PC-9 (cell line): ENCODE measurements around the gene RNH1. TPM values are rescaled to one million over a fixed set of nuclear protein-coding genes. Genes with fewer than 3 reads are reported as not detected.

Source experiments
- BruUV-seq: library from RNA; stranded (reverse); fragments of 400-500 nt; replicated peaks from 2 replicates; lab custom pipeline; 2021; lab: Mats Ljungman, UMichigan
- CTCF ChIA-PET: fragments of 300-600 bp; sonication (Branson Sonifier 250); formaldehyde crosslinking; loops from one replicate; lab custom pipeline; 2022; ENCODE audit warnings: antibody characterized with exemption; lab: Charles Lee
- POLR2A ChIA-PET: fragments of 300-600 bp; sonication (Branson Sonifier 250); formaldehyde crosslinking; loops from one replicate; lab custom pipeline; 2022; ENCODE audit warnings: antibody characterized with exemption; ENCODE audit not compliant: unreplicated experiment; lab: Charles Lee
- DNase-seq, 2 experiments: peaks; one replicate each; pipeline versions ENCODE4 v3.0.0 to v3.0.0-alpha.2; 2015 to 2022; ENCODE audit warnings: mixed read lengths in 1 of 2
- H2AFZ ChIP-seq: fragments of 200-600 bp; sonication (generic); 2 replicates; pipeline ENCODE4 v1.8.1; 2017; ENCODE audit warnings: antibody characterized with exemption
- H3F3A ChIP-seq: fragments of 200-600 bp; sonication (generic); 2 replicates; pipeline ENCODE4 v1.8.1; 2017; ENCODE audit warnings: antibody characterized with exemption, mild to moderate bottlenecking, low read depth; ENCODE audit not compliant: insufficient read depth
- H3K27ac ChIP-seq: fragments of 200-600 bp; sonication (generic); 2 replicates; pipeline ENCODE4 v1.6.1; 2016; ENCODE audit warnings: mixed run types
- H3K27me3 ChIP-seq: fragments of 200-600 bp; sonication (generic); 2 replicates; pipeline ENCODE4 v1.6.1; 2016; ENCODE audit warnings: low read depth, mixed run types; ENCODE audit not compliant: insufficient read depth
- H3K36me3 ChIP-seq: fragments of 200-600 bp; sonication (generic); 2 replicates; pipeline ENCODE4 v1.6.1; 2016; ENCODE audit warnings: low read depth, mixed run types
- H3K4me1 ChIP-seq: fragments of 200-600 bp; sonication (generic); replicated peaks from 2 replicates; pipeline ENCODE4 v1.6.1; 2016; ENCODE audit warnings: mixed run types; ENCODE audit not compliant: insufficient read depth
- H3K4me2 ChIP-seq: fragments of 200-600 bp; sonication (generic); 2 replicates; pipeline ENCODE4 v1.6.1; 2017; ENCODE audit warnings: mixed run types
- H3K4me3 ChIP-seq: fragments of 200-600 bp; sonication (generic); 2 replicates; pipeline ENCODE4 v1.6.1; 2016; ENCODE audit warnings: mixed run types
- H3K79me2 ChIP-seq: fragments of 200-600 bp; sonication (generic); 2 replicates; pipeline ENCODE4 v1.6.1; 2017; ENCODE audit warnings: low read depth, mixed run types
- H3K9me2 ChIP-seq: fragments of 200-600 bp; sonication (generic); 2 replicates; pipeline ENCODE4 v1.8.1; 2017; ENCODE audit warnings: mild to moderate bottlenecking; ENCODE audit not compliant: insufficient read depth
- H3K9me3 ChIP-seq: fragments of 200-600 bp; sonication (generic); 2 replicates; pipeline ENCODE4 v1.8.1; 2016; ENCODE audit warnings: low read depth; ENCODE audit not compliant: insufficient read depth
- H4K20me1 ChIP-seq: fragments of 200-600 bp; sonication (generic); 2 replicates; pipeline ENCODE4 v1.8.1; 2017; ENCODE audit not compliant: insufficient read depth
- CTCF ChIP-seq: fragments of 200-600 bp; sonication (generic); conservative IDR thresholded peaks from 2 replicates; pipeline ENCODE4 v1.6.1; 2017; ENCODE audit warnings: mixed run types, antibody characterized with exemption, mild to moderate bottlenecking, moderate library complexity
- EZH2 ChIP-seq: fragments of 200-600 bp; sonication (generic); IDR thresholded peaks from 2 replicates; pipeline ENCODE4 v1.8.0; 2017; ENCODE audit warnings: antibody characterized with exemption, low read depth
- intact Hi-C: fragments of 100-400 bp; cut with micrococcal nuclease; formaldehyde crosslinking; loops from one replicate; pipeline ENCODE4 v1.10.0; 2022; ENCODE audit not compliant: unreplicated experiment
- total RNA-seq: library from RNA; stranded (reverse); gene quantifications from 2 replicates; pipeline ENCODE4 v1.2.3, GENCODE V29; 2021

Gene RNH1
- total RNA-seq, 1 experiment from 2014 or later: 87.8 TPM

GRCh38 chr11:508956-509355 is 1.9 kb upstream of the RNH1 start:
- Histone ChIP-seq H3K36me3 (no peaks in the 10 kb centered on the region), H3K27ac (no peak overlapping the region), H3K9me3 (no peaks in the 10 kb centered on the region), H4K20me1 (no peaks in the 10 kb centered on the region; the same call in 1 of the 2 replicates), H3K27me3 (no peaks in the 10 kb centered on the region), H3K79me2 (peaks cover 22% of the 10 kb centered on the region), H2AFZ (no peak overlapping the region), H3F3A (peaks cover 4% of the 10 kb centered on the region), H3K4me1 (peaks cover 5% of the 10 kb centered on the region; the same call in 1 of the 2 replicates), H3K9me2 (no peaks in the 10 kb centered on the region), H3K4me2 (no peak overlapping the region), H3K4me3 (no peak overlapping the region)
- POLR2A ChIA-PET: no interaction called here
- no peak for DNase-seq
- intact Hi-C loops: no loop called here
- CTCF ChIA-PET: no interaction called here
- no TSS peak for BruUV-seq
- TF ChIP-seq EZH2: no peak
- TF ChIP-seq CTCF: no peak

GRCh38 chr11:507727-508515 is 879 bp upstream of the RNH1 start:
- no peak overlapping the region for H3K27ac ChIP-seq
- TF ChIP-seq EZH2: no peak
- TF ChIP-seq CTCF: no peak
- intact Hi-C loops: loop anchor here (1.0 to 2.0 kb wide), 2 partner anchors 29 to 58 kb away; partner anchors contain the start of genes LRRC56 and PTDSS2
- no peaks in the 10 kb centered on the region for H3K9me3 ChIP-seq
- H3K27me3 ChIP-seq: no peaks in the 10 kb centered on the region
- H4K20me1 ChIP-seq: no peaks in the 10 kb centered on the region; the same call in 1 of the 2 replicates
- H3F3A ChIP-seq: peaks cover 4% of the 10 kb centered on the region
- H3K4me3 ChIP-seq: peak overlapping the region; percentile 57
- ChIA-PET POLR2A (no interaction called here), CTCF (no interaction called here)
- no peaks in the 10 kb centered on the region for H3K36me3 ChIP-seq
- H3K4me2 ChIP-seq: peak overlapping the region; percentile 79
- no TSS peak for BruUV-seq
- no peak overlapping the region for H2AFZ ChIP-seq
- peaks cover 5% of the 10 kb centered on the region; the same call in 1 of the 2 replicates for H3K4me1 ChIP-seq
- peaks cover 26% of the 10 kb centered on the region for H3K79me2 ChIP-seq
- DNase-seq: no peak
- H3K9me2 ChIP-seq: no peaks in the 10 kb centered on the region

- TF ChIP-seq CTCF (no peak), EZH2 (no peak)
- BruUV-seq: TSS peak; percentile 63
- Histone ChIP-seq H3F3A (peaks cover 4% of the 10 kb centered on the region), H3K4me3 (peak overlapping the region; percentile 100), H3K27me3 (no peaks in the 10 kb centered on the region), H3K9me3 (no peaks in the 10 kb centered on the region), H3K4me2 (peak overlapping the region; percentile 85), H4K20me1 (no peaks in the 10 kb centered on the region; the same call in 1 of the 2 replicates), H3K9me2 (no peaks in the 10 kb centered on the region), H3K36me3 (no peaks in the 10 kb centered on the region), H2AFZ (peak overlapping the region; percentile 89), H3K27ac (peak overlapping the region; percentile 99), H3K4me1 (peaks cover 5% of the 10 kb centered on the region; the same call in 1 of the 2 replicates), H3K79me2 (peaks cover 31% of the 10 kb centered on the region)
- ChIA-PET CTCF (no interaction called here), POLR2A (interaction anchor here (0.6 to 1.0 kb wide), 5 partner anchors 37 to 218 kb away, joined by 3 to 10 read pairs (median 3); no protein-coding TSS in a partner anchor)
- DNase-seq: peak; percentile 80 to 92
- intact Hi-C loops: loop anchor here (2.0 kb wide), 1 partner anchor 30 kb away; the partner anchor contains the start of gene LRRC56
These were observed 626 bp downstream of the RNH1 start for GRCh38 chr11:506238-506994.
